Thyroid gland (tissue), 4 donors: ENCODE results near the gene INHBE. TPM values are rescaled to one million over a fixed set of nuclear protein-coding genes. Genes with fewer than 3 reads are reported as not detected.
A peak's percentile ranks its signal among the peaks of the same experiment; 100 is the strongest.
"Not testable (repeated sequence)": the region's sequence is repeated elsewhere in the genome, so short reads cannot be mapped to it uniquely, and the experiment has no call there.

Source experiments
- DNase-seq, 2 donors: peaks; one replicate each; pipeline ENCODE4 v3.0.0-alpha.2; 2019
- H3K27ac ChIP-seq, 3 donors: fragments of 200-600 bp; sonication (generic); 1 replicate in 2 of 3; 2 replicates in 1 of 3; pipeline ENCODE4 v1.5.1; 2016 to 2019; ENCODE audit warnings: mild to moderate bottlenecking in 1 of 3, moderate library complexity in 1 of 3
- H3K27me3 ChIP-seq: fragments of 200-600 bp; sonication (generic); one replicate; pipeline ENCODE4 v1.5.1; 2019
- H3K36me3 ChIP-seq, 2 donors: fragments of 200-600 bp; sonication (generic); one replicate each; pipeline ENCODE4 v1.5.1; 2016 to 2019
- H3K4me1 ChIP-seq, 2 donors: fragments of 200-600 bp; sonication (generic); one replicate each; pipeline ENCODE4 v1.5.1; 2017 to 2019
- H3K4me3 ChIP-seq, 3 donors: fragments of 200-600 bp; sonication (generic); replicated peaks in 1 of 3; 1 replicate in 2 of 3; 2 replicates in 1 of 3; pipeline ENCODE4 v1.5.1; 2016; ENCODE audit warnings: mild to moderate bottlenecking in 1 of 3
- H3K9me3 ChIP-seq: fragments of 200-600 bp; sonication (generic); one replicate; pipeline ENCODE4 v1.5.1; 2017
- CTCF ChIP-seq, 6 experiments: fragments of 200-600 bp in 3 of 6; fragments of 450-650 bp in 3 of 6; sonication (generic) in 3 of 6; IDR thresholded peaks; one replicate each; pipeline ENCODE4 v1.5.1; 2016 to 2019; ENCODE audit warnings: antibody characterized with exemption in 6 of 6, mild to moderate bottlenecking in 2 of 6, inconsistent platforms in 1 of 6, moderate library complexity in 1 of 6
- POLR2A ChIP-seq, 2 donors: fragments of 450-650 bp; IDR thresholded peaks; one replicate each; pipeline ENCODE4 v1.6.1; 2017; ENCODE audit warnings: antibody characterized with exemption in 2 of 2, mild to moderate bottlenecking in 2 of 2, moderate library complexity in 1 of 2
- WGBS, 2 donors: methylation state at CpG; one replicate each; pipeline ENCODE4 v1.1.5; 2017; 5-methylcytosine and 5-hydroxymethylcytosine counted together
- intact Hi-C: fragments of 100-400 bp; cut with DNase I; formaldehyde crosslinking; loops from one replicate; pipeline ENCODE4 v1.15.1; 2023
- total RNA-seq, 4 donors: library from RNA; depleted of rRNA; stranded (reverse); fragments of >200 nt; gene quantifications; one replicate each; pipeline ENCODE4 v1.2.3, GENCODE V29; 2016

INHBE gene
- total RNA-seq, 4 donors from 2014 or later: not detected

- Histone ChIP-seq H3K4me3 (no peak overlapping the region), H3K9me3 (no peaks in the 10 kb centered on the region), H3K27ac (no peak overlapping the region), H3K27me3 (no peaks in the 10 kb centered on the region), H3K36me3 (no peaks in the 10 kb centered on the region), H3K4me1 (peaks cover 0 to 5% of the 10 kb centered on the region in 2 donors)
- WGBS, 2 donors: 85 to 91% methylated on average over 9 of the region's 9 CpGs
- TF ChIP-seq CTCF (IDR thresholded peaks at IDR 0.05) (no peak), POLR2A (IDR thresholded peaks at IDR 0.05) (no peak)
- DNase-seq: no peak
- intact Hi-C loops: no loop called here
These were observed 36.9 kb upstream of the INHBE start for GRCh38 chr12:57418255-57418654.

- Histone ChIP-seq H3K36me3 (no peaks in the 10 kb centered on the region), H3K27ac (no peak overlapping the region), H3K9me3 (no peaks in the 10 kb centered on the region), H3K4me3 (no peak overlapping the region), H3K4me1 (peaks cover 0 to 5% of the 10 kb centered on the region in 2 donors), H3K27me3 (no peaks in the 10 kb centered on the region)
- 100% methylated on average over 2 of the region's 2 CpGs for WGBS, 2 donors
- TF ChIP-seq POLR2A (IDR thresholded peaks at IDR 0.05) (no peak), CTCF (IDR thresholded peaks at IDR 0.05) (no peak)
- intact Hi-C loops: no loop called here
- DNase-seq: no peak
These were observed 35.6 kb upstream of the INHBE start for GRCh38 chr12:57419495-57419894.

- Histone ChIP-seq H3K27ac (no peak overlapping the region), H3K4me3 (no peak overlapping the region), H3K27me3 (no peaks in the 10 kb centered on the region), H3K36me3 (no peaks in the 10 kb centered on the region), H3K9me3 (no peaks in the 10 kb centered on the region), H3K4me1 (peaks cover 0 to 5% of the 10 kb centered on the region in 2 donors)
- intact Hi-C loops: no loop called here
- WGBS, 2 donors: 92 to 97% methylated on average over 5 of the region's 5 CpGs
- TF ChIP-seq CTCF (IDR thresholded peaks at IDR 0.05) (no peak), POLR2A (IDR thresholded peaks at IDR 0.05) (no peak)
- no peak for DNase-seq
These were observed 34.6 kb upstream of the INHBE start for GRCh38 chr12:57420482-57420881.

GRCh38 chr12:57426948-57427347, 28.2 kb upstream of the INHBE start:
- intact Hi-C loops, H3K27me3 ChIP-seq, H3K9me3 ChIP-seq, H3K4me3 ChIP-seq, DNase-seq, H3K27ac ChIP-seq, H3K36me3 ChIP-seq: not testable (repeated sequence)
- 93 to 95% methylated on average over 10 of the region's 10 CpGs for WGBS, 2 donors
- H3K4me1 ChIP-seq: peaks cover 10 to 20% of the 10 kb centered on the region in 2 donors

- WGBS, 2 donors: 63 to 77% methylated on average over 6 of the region's 6 CpGs
- TF ChIP-seq CTCF (IDR thresholded peaks at IDR 0.05) (no peak), POLR2A (IDR thresholded peaks at IDR 0.05) (no peak)
- peak overlapping the region in 2 of 3 donors; percentile 91 to 95 for H3K27ac ChIP-seq
- intact Hi-C loops: no loop called here
- H3K4me3 ChIP-seq: no peak overlapping the region
- H3K27me3 ChIP-seq: no peaks in the 10 kb centered on the region
- H3K36me3 ChIP-seq: no peaks in the 10 kb centered on the region
- peaks cover 11 to 22% of the 10 kb centered on the region in 2 donors for H3K4me1 ChIP-seq
- no peak for DNase-seq
- H3K9me3 ChIP-seq: no peaks in the 10 kb centered on the region
These were observed 26.1 kb upstream of the INHBE start for GRCh38 chr12:57428965-57429364.
